Nephron progenitor cell (in vitro differentiated cells): ENCODE measurements around the gene MRPL23.

Experiments used
- DNase-seq: peaks from one replicate; pipeline ENCODE4 v3.0.0; 2021
- H3K27ac Mint-ChIP-seq: 2 replicates; pipeline ENCODE4 v1.8.0; 2021; ENCODE audit warnings: mild to moderate bottlenecking, moderate library complexity, mixed read lengths
- H3K27me3 Mint-ChIP-seq: 2 replicates; pipeline ENCODE4 v1.8.0; 2021; ENCODE audit warnings: mild to moderate bottlenecking, low read depth, mixed read lengths; ENCODE audit not compliant: poor library complexity
- H3K36me3 Mint-ChIP-seq: 2 replicates; pipeline ENCODE4 v1.8.0; 2021; ENCODE audit warnings: low read depth, mixed read lengths
- H3K4me1 Mint-ChIP-seq: 2 replicates; pipeline ENCODE4 v1.8.0; 2021; ENCODE audit warnings: mixed read lengths
- H3K4me3 Mint-ChIP-seq: 2 replicates; pipeline ENCODE4 v1.8.0; 2021; ENCODE audit warnings: mild to moderate bottlenecking, moderate library complexity, mixed read lengths
- H3K9me3 Mint-ChIP-seq: 2 replicates; pipeline ENCODE4 v1.8.0; 2021; ENCODE audit warnings: mild to moderate bottlenecking, moderate library complexity, mixed read lengths
- CTCF ChIP-seq: fragments of 200-600 bp; sonication (generic); IDR thresholded peaks from 2 replicates; pipeline ENCODE4 v1.5.0; 2021; ENCODE audit warnings: antibody characterized with exemption

The MRPL23 gene

DNA sequence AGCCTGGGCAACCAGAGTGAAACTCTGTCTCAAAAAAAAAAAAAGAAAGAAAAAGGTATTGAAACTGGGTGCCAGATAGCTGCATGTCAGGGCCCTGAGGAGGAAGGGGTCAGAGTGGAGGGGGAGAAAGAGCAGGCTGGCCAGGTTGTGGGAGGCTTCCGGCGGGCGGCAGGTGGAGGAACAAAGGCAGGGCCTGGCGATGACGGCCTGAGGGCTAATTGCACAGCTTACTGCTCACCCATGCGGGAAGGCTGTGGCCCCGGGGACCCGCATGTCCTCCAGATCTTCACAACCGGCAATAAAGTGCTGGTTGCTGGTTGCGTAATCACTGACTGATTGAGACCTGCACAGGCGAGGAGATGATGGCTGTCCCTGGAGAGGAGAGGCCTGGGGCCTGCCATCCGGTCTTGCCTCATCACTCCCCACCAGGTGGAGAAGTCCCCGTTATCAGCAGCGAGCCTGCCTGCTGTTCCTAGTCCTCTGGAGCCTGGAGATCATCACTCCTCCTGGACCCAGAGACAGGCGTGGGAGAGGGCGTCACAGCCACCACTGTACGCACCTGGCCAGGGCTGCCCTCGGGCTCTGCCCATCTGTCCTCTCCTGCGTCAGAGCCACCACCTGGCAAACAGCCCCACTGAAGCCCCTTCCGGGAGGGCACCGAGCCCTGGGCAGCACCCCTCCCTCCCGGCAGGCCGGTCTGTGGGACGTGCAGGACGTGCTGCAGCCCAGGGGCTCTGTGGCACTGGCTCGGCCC lies 31.8 kb downstream of the MRPL23 start:
- Mint-ChIP-seq H3K4me1 (no peaks in the 10 kb centered on the region), H3K27ac (no peak overlapping the region), H3K27me3 (no peaks in the 10 kb centered on the region), H3K36me3 (no peaks in the 10 kb centered on the region), H3K9me3 (no peaks in the 10 kb centered on the region), H3K4me3 (no peak overlapping the region)
- DNase-seq = no peak
- TF ChIP-seq CTCF = no peak

DNA sequence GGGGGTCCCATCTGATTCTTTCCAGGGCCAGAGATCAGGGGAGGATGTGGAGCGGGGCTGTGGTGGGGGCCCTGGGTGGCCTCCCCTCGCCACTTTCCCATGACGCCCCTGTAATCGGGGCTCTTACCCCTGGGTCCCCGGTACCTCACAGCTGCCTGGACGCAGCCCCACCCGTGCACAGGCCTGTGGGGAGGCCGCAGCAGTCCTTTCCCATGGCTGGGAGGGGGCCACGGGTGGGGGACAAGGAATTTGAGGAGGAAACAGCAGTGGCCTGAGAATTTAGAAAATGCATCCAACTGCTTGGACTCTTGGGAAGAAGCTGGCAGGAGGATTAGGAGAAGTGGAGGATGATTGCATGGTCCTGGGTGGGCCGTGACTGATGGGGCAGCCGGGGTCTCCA lies 32.5 kb downstream of the MRPL23 start:
- no peaks in the 10 kb centered on the region for H3K36me3 Mint-ChIP-seq
- no peak for TF ChIP-seq CTCF
- DNase-seq = no peak
- H3K27ac Mint-ChIP-seq = no peak overlapping the region
- no peaks in the 10 kb centered on the region for H3K4me1 Mint-ChIP-seq
- H3K9me3 Mint-ChIP-seq = no peaks in the 10 kb centered on the region
- no peaks in the 10 kb centered on the region for H3K27me3 Mint-ChIP-seq
- no peak overlapping the region for H3K4me3 Mint-ChIP-seq

DNA sequence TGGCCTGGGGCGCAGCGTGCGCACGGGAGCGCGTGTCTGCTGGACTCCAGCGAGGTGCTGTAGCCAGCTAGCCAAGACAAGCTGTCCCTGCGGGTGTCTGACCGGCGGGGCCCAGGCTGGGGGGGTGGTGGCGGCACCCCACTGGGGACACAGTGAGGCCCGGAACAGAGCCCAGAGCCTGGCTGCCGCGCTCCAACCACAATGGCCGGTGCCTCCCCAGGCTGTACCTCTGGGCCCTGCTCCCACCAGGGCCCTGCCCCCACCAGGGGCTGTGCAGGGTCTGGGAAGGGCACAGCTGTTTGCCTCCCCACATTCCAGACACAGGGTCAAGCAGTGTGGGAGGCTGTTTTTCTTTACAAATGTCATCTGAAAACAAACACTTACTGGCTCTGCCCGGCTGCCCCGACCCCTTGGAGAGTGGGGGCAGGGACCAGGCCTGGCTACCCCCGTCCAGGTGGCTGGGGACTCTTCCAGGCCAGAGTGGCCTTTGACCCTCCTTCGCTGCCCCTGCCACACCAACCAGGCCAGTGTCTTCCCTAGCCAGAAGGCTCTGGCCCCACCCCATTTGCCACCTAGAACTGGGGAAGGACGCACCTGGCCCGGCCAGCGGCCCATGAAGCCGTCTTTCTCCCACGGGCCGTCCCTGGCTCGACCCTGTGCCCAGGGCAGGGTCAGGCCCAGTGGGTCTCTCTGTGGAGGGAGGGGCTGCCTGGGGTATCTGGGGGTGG lies 35.9 kb downstream of the MRPL23 start:
- H3K27ac Mint-ChIP-seq = no peak overlapping the region
- no peaks in the 10 kb centered on the region for H3K27me3 Mint-ChIP-seq
- no peak for DNase-seq
- no peaks in the 10 kb centered on the region for H3K9me3 Mint-ChIP-seq
- no peaks in the 10 kb centered on the region for H3K36me3 Mint-ChIP-seq
- H3K4me1 Mint-ChIP-seq = no peaks in the 10 kb centered on the region
- no peak for TF ChIP-seq CTCF
- H3K4me3 Mint-ChIP-seq = no peak overlapping the region

GRCh38 chr11:1983601-1983961 lies 36.4 kb downstream of the MRPL23 start:
- H3K4me3 Mint-ChIP-seq = no peak overlapping the region
- no peaks in the 10 kb centered on the region for H3K27me3 Mint-ChIP-seq
- no peaks in the 10 kb centered on the region for H3K9me3 Mint-ChIP-seq
- TF ChIP-seq CTCF = no peak
- no peak for DNase-seq
- H3K36me3 Mint-ChIP-seq = no peaks in the 10 kb centered on the region
- no peak overlapping the region for H3K27ac Mint-ChIP-seq
- H3K4me1 Mint-ChIP-seq = no peaks in the 10 kb centered on the region

GRCh38 chr11:1987024-1987423 lies 39.9 kb downstream of the MRPL23 start:
- H3K9me3 Mint-ChIP-seq = no peaks in the 10 kb centered on the region
- no peak for TF ChIP-seq CTCF
- DNase-seq = no peak
- no peaks in the 10 kb centered on the region for H3K27me3 Mint-ChIP-seq
- H3K4me1 Mint-ChIP-seq = no peaks in the 10 kb centered on the region
- no peaks in the 10 kb centered on the region for H3K36me3 Mint-ChIP-seq
- no peak overlapping the region for H3K27ac Mint-ChIP-seq
- H3K4me3 Mint-ChIP-seq = no peak overlapping the region

GRCh38 chr11:1988174-1988573 lies 41.0 kb downstream of the MRPL23 start:
- Mint-ChIP-seq H3K27ac (no peak overlapping the region), H3K27me3 (no peaks in the 10 kb centered on the region), H3K4me3 (no peak overlapping the region), H3K36me3 (no peaks in the 10 kb centered on the region), H3K4me1 (no peaks in the 10 kb centered on the region), H3K9me3 (no peaks in the 10 kb centered on the region)
- DNase-seq = no peak
- TF ChIP-seq CTCF = no peak
